Activated effector memory CD4-positive, alpha-beta T cell treated with Interleukin-2 at 50 U/mL for 16 hours (primary cell): ENCODE measurements around the gene PTGS1.
"Not testable (repeated sequence)": the region's sequence is repeated elsewhere in the genome, so short reads cannot be mapped to it uniquely, and the experiment has no call there.

Source experiments
- DNase-seq: peaks from one replicate; pipeline ENCODE4 v3.0.0-alpha.2; 2020

Gene PTGS1

GRCh38 chr9:122370869-122371755, at the start of gene PTGS1:
TSS of gene PTGS1 (plus strand) at chr9:122371024. CDS start at chr9:122371085, 61 bp downstream.
- DNase-seq = no peak

DNA sequence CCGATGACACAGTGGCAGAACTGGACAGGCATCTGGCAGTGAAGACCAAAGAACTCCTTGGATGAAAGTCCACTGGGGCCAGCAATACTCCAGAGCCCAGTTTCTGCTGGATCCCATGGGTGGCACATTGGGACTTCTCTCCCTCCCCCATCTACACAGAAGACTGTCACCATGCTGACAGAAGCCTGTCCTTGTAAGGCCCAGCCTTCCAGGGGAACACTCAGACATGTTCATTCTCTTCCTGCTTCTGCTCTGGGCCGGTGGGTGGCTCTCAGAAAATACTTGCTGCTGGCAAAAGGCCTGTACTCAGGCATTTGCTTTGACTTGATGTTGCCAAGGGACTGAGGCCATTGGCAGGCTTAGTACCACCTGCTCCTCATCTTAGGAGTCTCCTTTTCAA, 48.3 kb upstream of the PTGS1 start:
- no peak for DNase-seq

DNA sequence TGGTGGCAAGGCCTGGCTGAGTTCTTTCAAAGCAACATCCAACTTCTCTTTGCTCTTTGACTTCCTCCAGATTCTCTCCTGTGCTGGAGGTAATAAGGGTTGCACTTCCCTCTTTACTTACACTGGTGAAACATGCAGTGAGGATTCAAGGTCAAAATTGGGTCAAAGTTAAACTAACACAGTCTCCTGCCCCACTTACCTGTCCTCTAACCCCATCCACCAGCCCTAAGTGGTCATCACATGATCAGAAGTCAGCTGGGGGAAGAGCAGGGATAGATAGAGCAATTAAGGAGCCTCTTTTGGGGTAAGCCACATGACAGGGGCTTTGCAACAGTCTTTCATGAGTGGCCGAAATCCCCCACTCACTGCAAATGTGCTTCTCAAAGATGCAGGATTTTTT, 46.2 kb upstream of the PTGS1 start:
- DNase-seq = not testable (repeated sequence)

DNA sequence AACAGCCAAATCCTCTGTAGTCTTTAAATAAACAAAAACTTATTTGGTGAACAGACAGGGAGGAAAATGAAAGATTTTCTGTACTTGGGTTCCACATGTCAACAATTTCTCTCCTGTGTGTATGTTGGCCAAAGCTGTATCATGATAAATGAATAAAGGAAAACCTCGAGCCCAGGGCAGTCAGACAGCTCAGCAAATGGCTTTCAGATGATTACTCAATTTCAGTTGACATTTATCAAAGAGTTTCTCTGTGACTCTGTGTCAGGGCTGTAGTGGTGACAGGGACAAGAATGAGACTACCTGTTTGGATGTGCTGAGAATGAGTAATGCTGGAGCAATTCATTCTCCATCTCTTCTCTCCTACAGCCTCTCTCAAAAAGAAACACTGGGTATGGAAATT, 45.7 kb upstream of the PTGS1 start:
- DNase-seq = no peak

DNA sequence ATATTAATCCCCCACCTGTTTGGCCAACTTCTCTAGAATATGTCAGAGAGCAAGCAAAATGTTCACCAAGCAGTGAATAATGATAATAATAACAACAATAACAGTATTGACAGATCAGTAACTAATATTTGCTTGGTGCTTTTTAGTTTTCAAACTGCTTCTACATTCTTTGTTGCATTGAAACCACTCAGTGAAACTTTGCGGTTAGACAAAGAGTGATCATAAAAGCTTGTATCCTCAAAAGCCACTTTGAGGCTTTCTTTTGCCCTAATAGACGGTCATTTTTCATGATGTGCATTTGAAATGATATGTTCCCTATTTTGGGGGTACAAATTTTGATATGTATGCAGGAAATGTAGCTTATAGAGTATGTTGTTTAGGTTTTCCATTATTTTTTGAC, 43.6 kb upstream of the PTGS1 start:
- DNase-seq = no peak

DNA sequence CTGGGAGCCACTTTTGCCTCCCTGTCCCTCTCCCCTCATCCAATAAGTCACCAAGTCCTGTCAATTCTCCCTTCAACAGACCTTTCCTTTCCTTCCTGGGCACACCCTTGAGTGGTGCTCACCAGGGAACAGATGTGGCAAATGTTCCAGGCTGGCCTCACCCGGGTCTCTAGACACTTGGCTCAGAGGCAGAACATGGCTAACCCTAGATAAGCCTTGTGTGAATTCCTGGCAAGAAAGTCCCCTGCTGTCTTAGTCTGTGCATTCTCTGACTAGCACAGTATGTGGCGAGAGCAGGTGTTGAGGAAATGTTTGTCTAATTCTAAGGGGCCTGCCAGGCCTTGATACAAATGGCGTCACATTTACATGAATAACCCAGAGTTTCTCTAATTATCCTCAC, 41.2 kb upstream of the PTGS1 start:
- DNase-seq = no peak

- not testable (repeated sequence) for DNase-seq
Measured at GRCh38 chr9:122330466-122330865, 40.4 kb upstream of the PTGS1 start.

GRCh38 chr9:122331523-122331927, 39.3 kb upstream of the PTGS1 start:
- DNase-seq = no peak

- no peak for DNase-seq
Measured at GRCh38 chr9:122332083-122332482, 38.7 kb upstream of the PTGS1 start.

DNA sequence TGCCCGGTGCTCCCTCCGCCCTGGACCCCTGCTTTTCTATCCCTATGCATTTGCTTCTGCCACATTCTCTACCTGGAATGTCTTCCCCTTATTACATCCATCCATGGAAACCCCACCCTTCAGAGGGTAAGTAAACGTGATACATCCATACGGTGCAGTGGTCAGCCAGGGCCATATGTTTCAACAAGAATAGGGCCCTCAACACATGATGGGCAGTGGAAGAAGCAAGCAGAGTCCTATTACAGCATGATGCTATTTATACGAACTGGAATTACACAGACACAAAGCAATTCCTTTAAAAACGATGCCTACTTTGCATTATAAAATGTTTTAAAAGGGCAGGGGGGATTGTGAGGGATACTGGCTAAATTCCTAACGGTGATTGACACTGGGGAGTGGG, 38.2 kb upstream of the PTGS1 start:
- no peak for DNase-seq

DNA sequence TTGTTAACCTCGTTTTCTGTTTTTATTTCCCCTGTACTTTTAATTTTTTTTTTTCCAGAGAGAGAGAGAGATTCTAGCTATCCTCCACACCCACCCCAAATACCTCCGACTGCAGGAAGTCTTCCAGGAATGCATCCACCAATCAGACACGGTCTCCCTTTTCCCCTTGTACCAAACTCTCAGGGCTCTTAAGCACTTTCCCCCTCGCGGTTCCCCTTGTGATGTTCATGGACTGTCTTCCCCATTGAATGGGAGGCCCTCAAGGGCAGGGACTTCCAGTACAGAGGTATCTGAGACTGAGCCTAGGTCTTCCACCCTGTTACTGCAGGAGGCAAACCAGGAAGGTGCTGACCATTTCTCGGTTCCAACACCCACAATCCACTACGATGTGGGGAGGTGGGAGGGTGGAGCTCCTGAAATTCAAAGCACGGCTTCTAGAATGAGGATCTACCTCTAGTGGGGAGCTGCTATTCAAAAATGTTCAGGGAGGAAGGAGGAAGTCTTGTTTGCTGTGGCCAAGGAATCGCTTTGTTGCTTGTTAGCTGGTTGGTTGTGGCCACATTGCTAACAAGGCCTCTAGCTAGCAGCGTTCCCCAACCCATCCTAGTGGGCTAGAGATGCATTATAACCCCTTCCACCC, 37.5 kb upstream of the PTGS1 start:
- no peak for DNase-seq

GRCh38 chr9:122334916-122335315, 35.9 kb upstream of the PTGS1 start:
- no peak for DNase-seq

- DNase-seq = no peak
Measured at GRCh38 chr9:122336189-122336588, 34.6 kb upstream of the PTGS1 start.

DNA sequence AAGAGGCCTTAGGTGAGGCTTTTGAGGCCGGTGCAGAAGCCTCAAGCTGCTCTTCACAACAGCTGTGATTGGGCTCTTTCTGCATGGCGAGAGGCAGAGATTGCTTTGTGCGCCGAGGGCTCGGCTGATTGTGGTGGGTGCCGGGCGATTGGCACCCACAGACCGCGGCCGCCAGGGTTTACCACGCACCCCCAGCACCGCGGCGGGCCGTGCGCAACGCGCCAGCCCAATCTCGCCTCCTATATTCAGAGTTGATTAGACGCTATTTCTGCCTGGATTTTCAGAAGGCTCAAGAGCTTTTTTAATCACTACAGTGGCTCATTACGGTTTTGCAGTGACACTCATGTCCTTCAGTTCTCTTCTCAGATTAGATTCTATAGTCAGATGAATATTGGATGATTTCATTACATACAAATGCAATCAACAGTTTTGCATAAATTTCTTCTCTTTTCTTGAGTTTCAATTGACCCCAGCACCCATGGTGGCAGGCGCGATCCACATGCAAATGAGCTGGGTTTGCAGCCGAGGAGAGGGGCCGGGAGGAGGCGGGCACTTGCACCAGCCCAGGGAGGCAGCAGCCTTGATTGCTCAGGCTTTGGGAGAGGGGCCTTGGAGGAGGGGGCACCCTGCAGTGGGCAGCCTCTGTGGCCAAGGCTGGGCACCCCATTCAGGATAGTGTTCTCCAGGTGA, 33.8 kb upstream of the PTGS1 start:
- no peak for DNase-seq

- no peak for DNase-seq
Measured at GRCh38 chr9:122337556-122337929, 33.3 kb upstream of the PTGS1 start.

DNA sequence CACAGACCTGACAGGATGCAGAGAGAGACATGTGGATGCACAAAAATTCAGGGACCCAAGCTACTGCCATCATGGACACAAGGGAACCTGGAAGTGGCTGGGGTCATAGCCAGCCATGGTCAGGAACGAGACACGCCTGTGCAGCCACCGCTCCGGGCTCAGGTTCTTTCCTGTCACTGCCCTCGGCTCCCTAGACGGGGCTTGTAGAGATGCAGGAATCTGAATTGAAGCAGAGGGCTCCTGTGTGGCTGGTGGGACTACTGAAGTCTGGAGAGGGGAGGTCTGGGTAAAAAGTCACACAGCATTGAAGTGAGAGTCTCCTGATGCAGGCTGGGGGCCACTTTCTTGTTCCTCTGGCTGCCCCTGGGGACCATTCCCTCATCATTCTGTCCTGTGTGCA, 32.3 kb upstream of the PTGS1 start:
- DNase-seq = no peak

GRCh38 chr9:122338994-122339393, 31.8 kb upstream of the PTGS1 start:
- DNase-seq = no peak

- DNase-seq = no peak
Measured at GRCh38 chr9:122339579-122339978, 31.2 kb upstream of the PTGS1 start.

DNA sequence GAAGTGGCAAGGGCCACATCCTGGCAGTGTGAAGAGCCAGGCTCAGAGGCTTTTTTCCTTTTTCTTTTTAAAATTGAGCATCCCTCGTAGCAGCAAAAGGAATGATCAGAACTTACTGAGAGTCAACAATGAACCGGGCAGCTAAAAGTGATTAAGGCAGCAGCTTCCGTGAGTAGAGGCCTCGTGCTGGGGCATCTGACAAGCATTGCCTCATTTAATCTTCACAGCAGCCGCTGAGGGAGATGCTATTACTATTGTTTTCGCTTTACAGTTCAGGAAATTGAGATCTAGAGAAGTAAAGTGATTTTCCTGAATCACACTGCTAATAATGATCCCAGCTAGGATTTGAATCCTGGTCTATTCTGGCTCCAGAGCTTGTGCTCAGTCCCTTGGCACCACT, 30.7 kb upstream of the PTGS1 start:
- DNase-seq = no peak

DNA sequence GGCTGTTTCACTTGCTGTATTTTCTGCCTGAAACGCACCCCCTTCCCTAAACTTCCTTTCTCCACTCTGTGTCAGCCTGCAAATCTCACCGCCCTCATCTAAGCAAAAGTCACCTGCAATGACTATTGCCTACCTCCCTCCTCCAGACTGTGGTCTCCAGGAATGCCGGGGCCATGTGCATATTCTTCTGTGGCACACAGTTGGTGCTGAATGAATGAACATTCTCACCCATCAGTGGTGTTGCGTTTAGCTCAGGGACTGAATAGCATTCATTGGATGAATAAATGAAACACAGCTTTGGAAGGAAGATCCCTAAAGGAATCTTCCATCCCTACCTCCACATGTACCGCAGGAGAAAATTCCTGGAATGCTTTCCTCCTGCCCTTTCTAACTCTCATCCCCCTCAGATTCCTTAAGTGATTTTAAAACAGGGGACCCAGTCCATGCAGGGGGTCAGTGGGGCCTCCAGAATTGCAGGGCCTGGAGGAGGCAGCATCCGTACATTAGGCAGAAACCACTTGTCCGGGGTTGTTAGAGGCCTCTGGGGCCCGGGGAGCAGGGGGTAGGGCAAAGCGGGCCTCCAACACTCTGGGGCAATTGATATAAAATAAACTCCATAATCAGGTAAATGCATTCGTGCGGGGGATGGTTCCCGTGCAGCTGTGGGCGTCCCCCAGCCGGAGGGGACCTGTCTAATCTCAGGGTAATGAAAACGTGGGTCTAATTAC, 28.3 kb upstream of the PTGS1 start:
- no peak for DNase-seq

GRCh38 chr9:122346478-122347347, 24.1 kb upstream of the PTGS1 start:
- no peak for DNase-seq
